ENCODE results near the gene MUC16.
"Not testable (repeated sequence)": the region's sequence is repeated elsewhere in the genome, so short reads cannot be mapped to it uniquely, and the experiment has no call there.

The MUC16 gene

GRCh38 chr19:9009935-9010651 is at the start of gene MUC16:
Gene MUC16 (minus strand): TSS chr19:9010409.
- peak; percentile 9 for DNase-seq (ENCODE audit: low spot score)

- no peak for DNase-seq (ENCODE audit: low spot score)
Observed at GRCh38 chr19:9058905-9059667, 48.9 kb upstream of the MUC16 start.

GRCh38 chr19:9057505-9058258 is 47.5 kb upstream of the MUC16 start:
- no peak for DNase-seq (ENCODE audit: low spot score)

GRCh38 chr19:9056131-9056530 is 45.9 kb upstream of the MUC16 start:
- DNase-seq (ENCODE audit: low spot score) = not testable (repeated sequence)

- no peak for DNase-seq (ENCODE audit: low spot score)
Observed at GRCh38 chr19:9054765-9055164, 44.6 kb upstream of the MUC16 start.

GRCh38 chr19:9054207-9054606 is 44.0 kb upstream of the MUC16 start:
- DNase-seq (ENCODE audit: low spot score) = no peak

- not testable (repeated sequence) for DNase-seq (ENCODE audit: low spot score)
Observed at GRCh38 chr19:9053674-9054073, 43.5 kb upstream of the MUC16 start.

- no peak for DNase-seq (ENCODE audit: low spot score)
Observed at GRCh38 chr19:9052894-9053293, 42.7 kb upstream of the MUC16 start.

- DNase-seq (ENCODE audit: low spot score) = no peak
Observed at GRCh38 chr19:9046694-9047093, 36.5 kb upstream of the MUC16 start.

- no peak for DNase-seq (ENCODE audit: low spot score)
Observed at GRCh38 chr19:9044449-9044848, 34.2 kb upstream of the MUC16 start.

GRCh38 chr19:9043524-9043923 is 33.3 kb upstream of the MUC16 start:
- no peak for DNase-seq (ENCODE audit: low spot score)

- no peak for DNase-seq (ENCODE audit: low spot score)
Observed at GRCh38 chr19:9041023-9041422, 30.8 kb upstream of the MUC16 start.

GRCh38 chr19:9040131-9040530 is 29.9 kb upstream of the MUC16 start:
- no peak for DNase-seq (ENCODE audit: low spot score)

GRCh38 chr19:9039728-9040127 is 29.5 kb upstream of the MUC16 start:
- DNase-seq (ENCODE audit: low spot score) = no peak

- DNase-seq (ENCODE audit: low spot score) = no peak
Observed at GRCh38 chr19:9037400-9038062, 27.3 kb upstream of the MUC16 start.

GRCh38 chr19:9032136-9032631 is 22.0 kb upstream of the MUC16 start:
- DNase-seq (ENCODE audit: low spot score) = no peak

GRCh38 chr19:9018163-9018875 is 8.1 kb upstream of the MUC16 start:
- DNase-seq (ENCODE audit: low spot score) = no peak

GRCh38 chr19:9014803-9015202 is 4.6 kb upstream of the MUC16 start:
- DNase-seq (ENCODE audit: low spot score) = no peak

GRCh38 chr19:9013988-9014387 is 3.8 kb upstream of the MUC16 start:
- no peak for DNase-seq (ENCODE audit: low spot score)

- DNase-seq (ENCODE audit: low spot score) = no peak
Observed at GRCh38 chr19:9011875-9012274, 1.7 kb upstream of the MUC16 start.

- no peak for DNase-seq (ENCODE audit: low spot score)
Observed at GRCh38 chr19:9010693-9011092, 484 bp upstream of the MUC16 start.

All from CD4-positive, alpha-beta T cell treated with Interleukin-2 at 100 ng/mL for 4 hours (primary cell).